CD1c-positive myeloid dendritic cell (primary cell): ENCODE results near the gene SNRNP25.
"Not testable (repeated sequence)": the region's sequence is repeated elsewhere in the genome, so short reads cannot be mapped to it uniquely, and the experiment has no call there.

Experiments
- DNase-seq: peaks from one replicate; pipeline ENCODE4 v3.0.0-alpha.2; 2016; ENCODE audit errors: extremely low spot score

Gene SNRNP25

GRCh38 chr16:41439-42068 is 12.1 kb upstream of the SNRNP25 start:
- DNase-seq = no peak

GRCh38 chr16:42069-42457 is 11.6 kb upstream of the SNRNP25 start:
- no peak for DNase-seq

- DNase-seq = no peak
These were observed 10.9 kb upstream of the SNRNP25 start for GRCh38 chr16:42691-43090.

- DNase-seq = no peak
These were observed 10.3 kb upstream of the SNRNP25 start for GRCh38 chr16:43294-43693.

GRCh38 chr16:44655-45054 is 9.0 kb upstream of the SNRNP25 start:
- DNase-seq = no peak

GRCh38 chr16:45454-45853 is 8.2 kb upstream of the SNRNP25 start:
- no peak for DNase-seq

- DNase-seq = not testable (repeated sequence)
These were observed 7.1 kb upstream of the SNRNP25 start for GRCh38 chr16:46510-46909.

- DNase-seq = no peak
These were observed 6.4 kb upstream of the SNRNP25 start for GRCh38 chr16:47234-47633.

GRCh38 chr16:50769-51591 is 2.6 kb upstream of the SNRNP25 start:
- DNase-seq = no peak

GRCh38 chr16:54237-54581 is 581 bp downstream of the SNRNP25 start:
- DNase-seq = no peak

- no peak for DNase-seq
These were observed 2.0 kb downstream of the SNRNP25 start for GRCh38 chr16:55571-56136.

GRCh38 chr16:56231-56927 is 2.8 kb downstream of the SNRNP25 start:
- DNase-seq = no peak

GRCh38 chr16:57711-58110 is 4.1 kb downstream of the SNRNP25 start:
- DNase-seq = peak; percentile 83

GRCh38 chr16:58491-59439 is 5.1 kb downstream of the SNRNP25 start:
- DNase-seq = no peak

GRCh38 chr16:59440-60059 is 5.9 kb downstream of the SNRNP25 start:
- no peak for DNase-seq

GRCh38 chr16:60166-60565 is 6.5 kb downstream of the SNRNP25 start:
- no peak for DNase-seq

GRCh38 chr16:60929-61878 is 7.6 kb downstream of the SNRNP25 start:
- DNase-seq = no peak

- DNase-seq = no peak
These were observed 8.3 kb downstream of the SNRNP25 start for GRCh38 chr16:61879-62281.

- no peak for DNase-seq
These were observed 8.8 kb downstream of the SNRNP25 start for GRCh38 chr16:62283-62967.
